ENCODE results near the gene KCNQ1OT1. TPM values are rescaled to one million over a fixed set of nuclear protein-coding genes. Genes with fewer than 3 reads are reported as not detected.

The KCNQ1OT1 gene
- total RNA-seq, 1 experiment from 2014 or later: 1.3 TPM

- Mint-ChIP-seq H3K4me3 (ENCODE audit: low read depth, unreplicated experiment) (no peak overlapping the region), H3K4me1 (ENCODE audit: low read depth, unreplicated experiment) (no peaks in the 10 kb centered on the region), H3K27me3 (ENCODE audit: unreplicated experiment) (no peaks in the 10 kb centered on the region), H3K27ac (ENCODE audit: unreplicated experiment) (no peak overlapping the region), H3K9me3 (ENCODE audit: low read depth, unreplicated experiment) (no peaks in the 10 kb centered on the region), H3K36me3 (ENCODE audit: insufficient read depth, unreplicated experiment) (no peaks in the 10 kb centered on the region)
- CTCF ChIA-PET: no interaction called here
- intact Hi-C loops (cut with micrococcal nuclease; ENCODE audit: unreplicated experiment): no loop called here
- no peak for DNase-seq
- no peak for TF ChIP-seq CTCF (IDR thresholded peaks at IDR 0.05; ENCODE audit: unreplicated experiment)
- no TSS peak for BruUV-seq (replicated peaks)
Observed at GRCh38 chr11:2565447-2566222, 134.2 kb downstream of the KCNQ1OT1 start.

- CTCF ChIA-PET: no interaction called here
- no peak for TF ChIP-seq CTCF (IDR thresholded peaks at IDR 0.05; ENCODE audit: unreplicated experiment)
- Mint-ChIP-seq H3K27ac (ENCODE audit: unreplicated experiment) (no peak overlapping the region), H3K4me3 (ENCODE audit: low read depth, unreplicated experiment) (no peak overlapping the region), H3K9me3 (ENCODE audit: low read depth, unreplicated experiment) (no peaks in the 10 kb centered on the region), H3K36me3 (ENCODE audit: insufficient read depth, unreplicated experiment) (no peaks in the 10 kb centered on the region), H3K27me3 (ENCODE audit: unreplicated experiment) (no peaks in the 10 kb centered on the region), H3K4me1 (ENCODE audit: low read depth, unreplicated experiment) (no peaks in the 10 kb centered on the region)
- no peak for DNase-seq
- no TSS peak for BruUV-seq (replicated peaks)
- intact Hi-C loops (cut with micrococcal nuclease; ENCODE audit: unreplicated experiment): no loop called here
Observed at GRCh38 chr11:2564588-2565425, 135.0 kb downstream of the KCNQ1OT1 start.

- no peaks in the 10 kb centered on the region for H3K36me3 Mint-ChIP-seq (ENCODE audit: insufficient read depth, unreplicated experiment)
- CTCF ChIA-PET: no interaction called here
- DNase-seq: no peak
Observed at GRCh38 chr11:2564008-2564530, 135.7 kb downstream of the KCNQ1OT1 start.

More at GRCh38 chr11:2564008-2564530, 135.7 kb downstream of the KCNQ1OT1 start:
- BruUV-seq (replicated peaks): no TSS peak
- no peaks in the 10 kb centered on the region for H3K4me1 Mint-ChIP-seq (ENCODE audit: low read depth, unreplicated experiment)
- H3K4me3 Mint-ChIP-seq (ENCODE audit: low read depth, unreplicated experiment): no peak overlapping the region
- intact Hi-C loops (cut with micrococcal nuclease; ENCODE audit: unreplicated experiment): no loop called here
- H3K27ac Mint-ChIP-seq (ENCODE audit: unreplicated experiment): no peak overlapping the region
- no peaks in the 10 kb centered on the region for H3K9me3 Mint-ChIP-seq (ENCODE audit: low read depth, unreplicated experiment)
- no peaks in the 10 kb centered on the region for H3K27me3 Mint-ChIP-seq (ENCODE audit: unreplicated experiment)
- TF ChIP-seq CTCF (IDR thresholded peaks at IDR 0.05; ENCODE audit: unreplicated experiment): no peak

Data from Calu3 (cell line).